Activated CD8-positive, alpha-beta memory T cell treated with anti-CD3 and anti-CD28 coated beads, Interleukin-2, amount 50 U/mL, for 4 hours (primary cell): ENCODE results near the gene CISTR.

ENCODE experiments used
- DNase-seq: peaks from one replicate; pipeline ENCODE4 v3.0.0-alpha.2; 2020

CISTR gene

DNA sequence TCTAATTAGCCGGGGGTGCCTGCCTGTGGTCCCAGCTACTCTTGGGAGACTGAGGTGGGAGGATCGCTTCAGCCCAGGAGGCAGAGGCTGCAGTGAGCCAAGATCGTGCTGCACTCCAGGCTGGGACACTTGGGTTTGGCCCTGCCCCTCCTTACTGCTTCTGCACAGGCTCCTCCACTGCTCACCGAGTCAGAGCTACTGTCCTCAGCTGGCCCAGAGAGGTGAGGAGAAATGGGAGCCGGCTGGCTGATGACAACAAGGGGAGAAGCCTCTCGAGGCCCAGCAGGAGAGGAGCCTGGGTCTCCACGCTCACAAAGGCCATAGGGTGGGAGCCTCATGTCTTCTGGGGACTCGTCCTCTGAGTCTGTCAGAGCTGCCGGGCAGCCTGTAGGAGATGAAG, 38.3 kb downstream of the CISTR start:
- no peak for DNase-seq

- DNase-seq = no peak
Observed at GRCh38 chr12:53712059-53712643, 39.6 kb downstream of the CISTR start.

DNA sequence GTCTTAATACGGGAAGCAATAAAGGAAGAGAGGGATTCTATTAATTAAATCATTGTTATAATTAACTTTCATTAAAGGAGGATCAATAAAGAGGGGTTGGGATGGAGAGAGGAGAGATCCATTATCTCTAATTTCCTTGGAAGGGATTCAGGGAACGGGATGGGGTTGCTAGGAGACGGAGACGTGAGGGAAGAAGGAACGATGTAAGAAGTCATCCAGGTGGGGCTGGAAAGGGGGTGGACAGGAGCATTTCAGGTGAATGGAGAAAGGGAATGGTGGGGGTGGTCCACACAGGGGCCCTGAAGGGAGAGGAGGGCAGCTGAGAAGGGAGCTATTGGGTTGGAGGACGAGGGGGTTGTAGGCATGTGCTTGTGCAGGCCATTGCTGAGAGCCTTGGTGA, 41.7 kb downstream of the CISTR start:
- DNase-seq = no peak

- DNase-seq = no peak
Observed at GRCh38 chr12:53709671-53710070, 42.1 kb downstream of the CISTR start.

- DNase-seq = no peak
Observed at GRCh38 chr12:53706080-53706479, 45.7 kb downstream of the CISTR start.

GRCh38 chr12:53703756-53704155, 48.0 kb downstream of the CISTR start:
- DNase-seq = no peak

DNA sequence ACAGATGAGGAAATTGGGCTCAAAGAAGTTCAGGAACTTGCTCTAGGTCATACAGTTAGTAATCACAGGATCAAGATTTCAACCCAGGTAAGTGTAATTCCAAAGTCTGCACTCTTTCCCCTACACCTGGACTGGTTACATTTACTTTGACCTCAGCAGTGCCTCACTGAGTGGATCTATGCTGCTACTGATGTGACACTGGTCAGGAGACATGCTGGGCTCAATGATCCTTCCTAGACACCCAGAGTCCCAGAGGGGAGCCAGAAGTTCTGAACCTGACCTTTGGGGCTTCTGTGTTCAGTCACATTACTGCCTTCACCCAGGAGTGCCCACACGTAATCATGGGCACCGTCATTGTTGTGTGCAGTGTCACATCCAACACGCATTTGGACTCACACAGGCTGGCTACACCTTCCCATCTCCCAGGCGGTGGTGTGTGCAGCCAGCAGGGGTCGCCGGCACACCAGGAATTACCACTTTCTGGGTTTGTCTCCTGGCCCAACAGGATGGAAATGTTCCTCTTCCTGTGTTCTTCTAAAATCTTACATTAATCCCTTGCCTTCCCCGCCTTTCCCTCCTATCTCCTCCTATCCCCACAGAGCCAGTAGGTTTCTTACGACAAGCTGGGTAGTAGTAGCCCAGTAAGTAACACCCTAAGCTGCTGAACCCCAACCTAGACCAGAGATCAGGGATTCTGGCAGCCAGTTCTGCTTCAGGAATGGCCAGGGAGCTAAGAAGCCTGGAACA, 50.1 kb downstream of the CISTR start:
- peak; percentile 78 for DNase-seq

GRCh38 chr12:53700567-53700966, 51.2 kb downstream of the CISTR start:
- DNase-seq = no peak

DNA sequence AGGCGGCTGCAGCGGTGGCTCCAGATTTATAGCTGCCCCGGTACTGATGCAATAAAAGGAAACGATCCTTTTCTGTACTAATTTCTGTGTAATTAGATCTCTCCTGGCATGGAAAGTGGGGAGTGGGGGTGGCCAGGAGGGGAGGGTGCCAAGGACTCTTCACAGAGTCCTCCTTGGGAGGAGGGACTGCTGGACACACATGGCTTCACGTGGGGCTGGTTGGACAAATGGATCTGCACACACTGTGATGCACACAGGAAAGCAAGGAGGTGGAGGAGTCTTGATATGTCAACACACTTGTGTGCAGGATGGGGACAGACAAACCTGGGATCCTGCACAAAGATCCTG, 52.1 kb downstream of the CISTR start:
- DNase-seq = no peak

- DNase-seq = no peak
Observed at GRCh38 chr12:53698948-53699677, 52.7 kb downstream of the CISTR start.

DNA sequence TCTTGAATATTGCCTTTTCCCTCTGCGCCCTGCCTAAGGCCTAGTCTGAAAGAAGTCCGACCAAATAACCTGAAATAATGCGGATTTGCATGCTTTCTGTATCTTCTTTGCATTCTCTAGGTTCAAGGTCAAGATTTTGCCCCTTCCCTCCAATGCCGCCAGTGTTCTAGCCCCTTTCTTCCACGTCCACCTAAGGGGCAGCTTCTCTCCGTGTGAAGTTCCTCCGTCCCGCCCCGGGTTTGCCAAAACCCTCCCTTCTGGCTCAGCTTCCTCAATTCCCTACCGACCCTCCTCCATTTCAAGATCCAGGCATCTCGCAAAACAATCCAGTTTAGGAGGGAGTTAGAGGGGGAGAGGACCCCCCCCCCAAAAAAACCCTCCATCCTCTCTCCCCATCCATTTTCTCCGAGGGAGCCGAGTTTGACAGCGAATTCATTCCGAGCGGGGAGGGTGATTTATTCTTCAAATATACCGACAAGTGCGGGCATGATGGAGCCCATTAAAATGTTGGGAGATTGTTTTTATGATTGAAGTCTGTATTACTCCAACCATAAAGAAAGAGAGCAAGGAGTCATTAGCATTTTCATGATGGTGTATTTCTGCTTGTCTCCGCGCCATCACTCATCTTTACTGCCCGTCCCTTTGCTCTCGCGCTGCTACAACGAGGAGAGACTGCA, 55.0 kb downstream of the CISTR start:
- DNase-seq = no peak
